Activated CD8-positive, alpha-beta memory T cell treated with anti-CD3 and anti-CD28 coated beads, Interleukin-2, amount 10 ng/mL, durations not matched to agents 7 days and 5 days (primary cell): ENCODE data around the gene PRXL2A. TPM values are rescaled to one million over a fixed set of nuclear protein-coding genes. Genes with fewer than 3 reads are reported as not detected.

Source experiments
- ATAC-seq: fragments of 150-1000 bp; cut with Tn5 transposase; one replicate; pipeline ENCODE4 v1.10.0; 2021; ENCODE audit warnings: moderate library complexity
- CTCF ChIA-PET: fragments of 350-600 bp; sonication (Branson Sonifier 250); formaldehyde crosslinking; loops from one replicate; lab custom pipeline; 2021; ENCODE audit warnings: antibody characterized with exemption; lab: Charles Lee
- DNase-seq: peaks from one replicate; pipeline ENCODE4 v3.0.0-alpha.2; 2020
- H3K27ac Mint-ChIP-seq: one replicate; pipeline ENCODE4 v1.8.0; 2021; ENCODE audit warnings: mild to moderate bottlenecking, mixed read lengths
- H3K27me3 Mint-ChIP-seq: one replicate; pipeline ENCODE4 v1.8.0; 2021; ENCODE audit warnings: mixed read lengths
- H3K36me3 Mint-ChIP-seq: one replicate; pipeline ENCODE4 v1.8.0; 2021; ENCODE audit warnings: mild to moderate bottlenecking, mixed read lengths
- H3K4me1 Mint-ChIP-seq: one replicate; pipeline ENCODE4 v1.8.0; 2021; ENCODE audit warnings: mixed read lengths
- H3K4me3 Mint-ChIP-seq: one replicate; pipeline ENCODE4 v1.8.0; 2021; ENCODE audit warnings: mild to moderate bottlenecking, moderate library complexity, mixed read lengths
- H3K9me3 Mint-ChIP-seq: one replicate; pipeline ENCODE4 v1.8.0; 2022; ENCODE audit warnings: low read depth, mixed read lengths
- total RNA-seq, 2 experiments: library from RNA; stranded (reverse); gene quantifications; one replicate each; pipeline ENCODE4 v1.2.3, GENCODE V29; 2021

Gene PRXL2A
- total RNA-seq, 2 experiments from 2014 or later, result 8.1 to 12.2 TPM

GRCh38 chr10:80397014-80397413 lies 11.3 kb upstream of the PRXL2A start:
- DNase-seq, result no peak
- no peaks in the 10 kb centered on the region for H3K36me3 Mint-ChIP-seq
- H3K4me1 Mint-ChIP-seq, result no peaks in the 10 kb centered on the region
- CTCF ChIA-PET, result interaction anchor here (1.0 to 1.8 kb wide), 4 partner anchors 9 to 114 kb away, joined by 3 to 4 read pairs (median 3); partner anchors contain the start of gene PRXL2A
- peaks cover 8% of the 10 kb centered on the region for H3K27me3 Mint-ChIP-seq
- H3K27ac Mint-ChIP-seq, result no peak overlapping the region
- no peak for ATAC-seq
- H3K9me3 Mint-ChIP-seq, result no peaks in the 10 kb centered on the region
- no peak overlapping the region for H3K4me3 Mint-ChIP-seq

DNA sequence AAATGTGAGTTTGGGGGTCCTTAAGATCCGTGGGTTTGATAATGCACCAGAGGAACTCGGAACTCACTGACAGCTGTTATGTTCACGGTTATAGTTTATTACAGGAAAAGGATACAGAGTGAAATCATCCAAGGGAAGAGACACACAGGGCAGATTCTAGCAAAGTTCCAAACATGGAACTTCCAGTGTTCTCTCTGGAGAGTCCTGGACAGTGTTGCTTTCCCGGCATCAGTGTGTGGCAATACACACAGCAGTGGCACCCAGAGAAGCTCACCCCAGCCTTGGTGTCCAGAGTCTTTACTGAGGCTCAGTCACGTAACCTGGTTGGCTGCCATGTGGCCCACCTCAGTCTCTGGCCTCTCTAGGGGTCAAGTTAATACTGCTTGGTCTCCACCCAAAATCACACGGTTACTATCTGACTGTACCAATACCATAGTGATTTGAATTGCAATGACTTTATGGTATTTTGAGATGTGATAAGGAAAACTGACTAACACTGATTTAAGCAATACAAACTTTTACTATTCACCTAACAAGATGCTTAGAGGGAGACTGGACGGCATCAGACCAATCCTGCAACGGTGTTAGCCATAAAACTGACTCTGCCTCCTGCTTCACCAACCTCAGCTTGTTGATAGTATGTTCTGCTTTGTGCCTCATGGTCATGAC lies 8.1 kb upstream of the PRXL2A start:
- CTCF ChIA-PET, result no interaction called here
- Mint-ChIP-seq H3K4me1 (no peaks in the 10 kb centered on the region), H3K27ac (no peak overlapping the region), H3K4me3 (no peak overlapping the region), H3K9me3 (no peaks in the 10 kb centered on the region), H3K36me3 (no peaks in the 10 kb centered on the region), H3K27me3 (peaks cover 8% of the 10 kb centered on the region)
- ATAC-seq (no peak), DNase-seq (no peak)

DNA sequence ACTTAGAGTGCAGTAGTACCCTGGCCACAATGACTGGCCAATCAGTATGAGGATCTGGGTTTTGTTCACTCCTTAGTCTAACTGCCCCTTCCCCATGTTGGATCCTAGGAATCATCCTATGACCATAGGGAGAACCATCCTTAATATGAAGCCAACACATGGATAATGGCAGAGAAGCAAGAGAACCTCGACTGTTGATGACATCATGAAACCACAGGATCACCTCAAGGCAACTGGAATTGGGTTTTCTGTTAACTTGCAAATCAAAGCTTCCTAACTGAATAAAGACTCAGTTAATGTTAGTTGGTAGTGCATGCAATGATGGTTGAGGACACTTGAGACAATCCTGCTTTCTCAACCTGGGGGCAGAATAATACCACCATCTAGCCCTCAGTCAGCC lies 3.3 kb upstream of the PRXL2A start:
- Mint-ChIP-seq H3K36me3 (no peaks in the 10 kb centered on the region), H3K9me3 (no peaks in the 10 kb centered on the region), H3K27ac (no peak overlapping the region), H3K27me3 (peaks cover 19% of the 10 kb centered on the region), H3K4me3 (no peak overlapping the region), H3K4me1 (peaks cover 6% of the 10 kb centered on the region)
- DNase-seq, result no peak
- CTCF ChIA-PET, result interaction anchor here (0.9 to 1.4 kb wide), 2 partner anchors 27 to 40 kb away, joined by 3 to 6 read pairs; no protein-coding TSS in a partner anchor
- ATAC-seq, result no peak

DNA sequence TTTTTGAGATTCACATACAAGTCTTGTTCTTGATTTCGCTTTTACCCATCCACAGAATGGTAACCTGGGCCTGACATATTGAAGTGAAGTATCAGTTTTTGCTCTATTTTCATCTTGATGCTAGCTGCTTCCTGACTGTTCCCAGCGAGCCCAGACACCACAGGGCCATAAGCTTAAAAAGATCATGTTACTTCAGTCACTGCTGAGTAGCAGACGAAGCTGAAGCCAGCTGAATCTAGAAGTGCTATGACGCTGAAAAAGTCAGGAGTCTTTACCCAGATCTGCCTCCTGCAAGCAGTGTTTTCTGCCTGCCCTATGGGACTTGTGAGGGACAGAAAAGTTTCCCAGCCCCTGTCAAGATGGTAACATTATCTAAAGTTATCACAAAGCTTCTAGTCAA lies 2.7 kb upstream of the PRXL2A start:
- ATAC-seq (no peak), DNase-seq (no peak)
- Mint-ChIP-seq H3K4me3 (no peak overlapping the region), H3K36me3 (no peaks in the 10 kb centered on the region), H3K9me3 (no peaks in the 10 kb centered on the region), H3K4me1 (peaks cover 6% of the 10 kb centered on the region), H3K27ac (no peak overlapping the region), H3K27me3 (peaks cover 19% of the 10 kb centered on the region)
- CTCF ChIA-PET, result interaction anchor here (0.9 to 1.4 kb wide), 2 partner anchors 27 to 39 kb away, joined by 3 to 6 read pairs; no protein-coding TSS in a partner anchor

DNA sequence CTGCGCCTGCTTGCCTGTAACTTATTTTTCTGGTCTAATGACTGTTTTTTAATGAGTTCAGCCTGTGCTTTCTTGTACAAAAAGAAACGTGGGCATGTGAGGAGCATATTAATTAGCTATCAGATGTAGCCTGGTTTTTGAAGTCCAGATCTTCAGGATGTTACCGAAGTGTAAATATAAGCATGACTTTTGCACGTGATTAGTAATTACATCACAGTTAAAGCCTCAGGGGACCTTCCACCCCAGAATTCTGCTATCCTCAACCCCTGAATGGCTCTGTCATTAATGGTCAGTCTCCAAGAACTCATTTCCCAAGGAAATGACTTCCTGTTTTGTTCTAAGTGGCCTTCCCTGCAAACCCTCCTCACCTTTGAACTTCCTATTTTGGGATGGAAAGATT lies 2.1 kb upstream of the PRXL2A start:
- Mint-ChIP-seq H3K4me1 (peaks cover 6% of the 10 kb centered on the region), H3K9me3 (no peaks in the 10 kb centered on the region), H3K36me3 (no peaks in the 10 kb centered on the region), H3K27me3 (peaks cover 19% of the 10 kb centered on the region), H3K4me3 (no peak overlapping the region), H3K27ac (no peak overlapping the region)
- ATAC-seq, result no peak
- CTCF ChIA-PET, result interaction anchor here (0.9 to 1.4 kb wide), 2 partner anchors 28 to 39 kb away, joined by 3 to 6 read pairs; no protein-coding TSS in a partner anchor
- DNase-seq, result no peak

GRCh38 chr10:80407812-80408241 lies 524 bp upstream of the PRXL2A start:
- CTCF ChIA-PET, result interaction anchor here (0.8 to 2.3 kb wide), 12 partner anchors 10 to 516 kb away, joined by 3 to 15 read pairs (median 3); no protein-coding TSS in a partner anchor
- Mint-ChIP-seq H3K27me3 (peaks cover 19% of the 10 kb centered on the region), H3K27ac (no peak overlapping the region), H3K4me1 (peaks cover 10% of the 10 kb centered on the region), H3K36me3 (no peaks in the 10 kb centered on the region), H3K4me3 (peak overlapping the region; percentile 69), H3K9me3 (no peaks in the 10 kb centered on the region)
- ATAC-seq, result peak; percentile 34
- peak; percentile 47 for DNase-seq

- Mint-ChIP-seq H3K9me3 (no peaks in the 10 kb centered on the region), H3K4me1 (peaks cover 11% of the 10 kb centered on the region), H3K36me3 (no peaks in the 10 kb centered on the region), H3K4me3 (peak overlapping the region; percentile 69), H3K27ac (no peak overlapping the region), H3K27me3 (peaks cover 19% of the 10 kb centered on the region)
- ATAC-seq, result no peak
- CTCF ChIA-PET, result interaction anchor here (0.7 to 2.0 kb wide), 3 partner anchors 35 to 255 kb away, joined by 3 to 8 read pairs (median 5); no protein-coding TSS in a partner anchor
- no peak for DNase-seq
These were observed 770 bp downstream of the PRXL2A start for GRCh38 chr10:80409121-80409520.

- DNase-seq (no peak), ATAC-seq (no peak)
- H3K9me3 Mint-ChIP-seq, result no peaks in the 10 kb centered on the region
- peaks cover 11% of the 10 kb centered on the region for H3K4me1 Mint-ChIP-seq
- peaks cover 19% of the 10 kb centered on the region for H3K27me3 Mint-ChIP-seq
- H3K36me3 Mint-ChIP-seq, result no peaks in the 10 kb centered on the region
- H3K27ac Mint-ChIP-seq, result no peak overlapping the region
- CTCF ChIA-PET, result interaction anchor here (0.5 to 2.0 kb wide), 3 partner anchors 34 to 112 kb away, joined by 5 to 8 read pairs (median 5); no protein-coding TSS in a partner anchor
- no peak overlapping the region for H3K4me3 Mint-ChIP-seq
These were observed 1.8 kb downstream of the PRXL2A start for GRCh38 chr10:80410122-80410521.

DNA sequence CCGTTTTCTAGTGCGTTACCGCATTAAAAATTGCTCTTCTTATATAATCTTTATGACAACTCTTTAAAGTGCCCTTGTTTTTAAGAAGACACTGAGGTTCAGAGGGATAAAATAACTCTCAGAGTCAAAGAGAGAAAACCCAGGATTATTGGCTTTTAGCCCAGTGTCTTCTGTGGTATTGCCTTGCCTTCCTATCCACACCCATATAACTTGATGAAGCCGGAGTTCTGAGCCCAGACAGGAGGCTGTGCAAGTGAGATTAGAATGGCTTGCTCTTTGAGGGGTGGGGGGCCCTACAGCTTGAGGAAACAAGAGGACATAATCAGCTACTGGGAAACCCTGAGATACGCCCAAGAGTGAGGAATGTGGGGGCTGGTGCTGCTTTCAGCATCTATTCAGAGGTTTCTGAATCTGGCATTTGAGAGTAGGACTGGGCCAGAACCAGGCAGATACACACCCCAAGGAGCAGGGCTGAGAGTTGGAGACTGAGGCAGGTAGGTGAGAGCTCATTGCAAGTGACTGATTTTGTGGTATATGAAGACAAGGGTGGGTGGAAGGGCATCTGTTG lies 2.3 kb downstream of the PRXL2A start:
- no peak overlapping the region for H3K27ac Mint-ChIP-seq
- DNase-seq, result no peak
- H3K9me3 Mint-ChIP-seq, result no peaks in the 10 kb centered on the region
- no peaks in the 10 kb centered on the region for H3K36me3 Mint-ChIP-seq
- peaks cover 11% of the 10 kb centered on the region for H3K4me1 Mint-ChIP-seq
- no peak for ATAC-seq
- H3K4me3 Mint-ChIP-seq, result no peak overlapping the region
- peaks cover 16% of the 10 kb centered on the region for H3K27me3 Mint-ChIP-seq
- CTCF ChIA-PET, result interaction anchor here (0.5 to 2.0 kb wide), 3 partner anchors 33 to 111 kb away, joined by 3 to 8 read pairs (median 5); no protein-coding TSS in a partner anchor

- Mint-ChIP-seq H3K4me3 (no peak overlapping the region), H3K9me3 (no peaks in the 10 kb centered on the region), H3K36me3 (no peaks in the 10 kb centered on the region), H3K4me1 (peaks cover 11% of the 10 kb centered on the region), H3K27ac (no peak overlapping the region), H3K27me3 (peaks cover 12% of the 10 kb centered on the region)
- ATAC-seq (no peak), DNase-seq (no peak)
- CTCF ChIA-PET, result interaction anchor here (1.1 to 2.0 kb wide), 3 partner anchors 33 to 189 kb away, joined by 3 to 8 read pairs (median 3); no protein-coding TSS in a partner anchor
These were observed 2.9 kb downstream of the PRXL2A start for GRCh38 chr10:80411267-80411668.

GRCh38 chr10:80411681-80412220 lies 3.4 kb downstream of the PRXL2A start:
- ATAC-seq (no peak), DNase-seq (no peak)
- H3K27me3 Mint-ChIP-seq, result peaks cover 8% of the 10 kb centered on the region
- CTCF ChIA-PET, result interaction anchor here (1.1 kb wide), 2 partner anchors 34 to 188 kb away, joined by 3 read pairs; no protein-coding TSS in a partner anchor
- no peak overlapping the region for H3K27ac Mint-ChIP-seq
- no peaks in the 10 kb centered on the region for H3K36me3 Mint-ChIP-seq
- peaks cover 11% of the 10 kb centered on the region for H3K4me1 Mint-ChIP-seq
- no peaks in the 10 kb centered on the region for H3K9me3 Mint-ChIP-seq
- H3K4me3 Mint-ChIP-seq, result no peak overlapping the region

DNA sequence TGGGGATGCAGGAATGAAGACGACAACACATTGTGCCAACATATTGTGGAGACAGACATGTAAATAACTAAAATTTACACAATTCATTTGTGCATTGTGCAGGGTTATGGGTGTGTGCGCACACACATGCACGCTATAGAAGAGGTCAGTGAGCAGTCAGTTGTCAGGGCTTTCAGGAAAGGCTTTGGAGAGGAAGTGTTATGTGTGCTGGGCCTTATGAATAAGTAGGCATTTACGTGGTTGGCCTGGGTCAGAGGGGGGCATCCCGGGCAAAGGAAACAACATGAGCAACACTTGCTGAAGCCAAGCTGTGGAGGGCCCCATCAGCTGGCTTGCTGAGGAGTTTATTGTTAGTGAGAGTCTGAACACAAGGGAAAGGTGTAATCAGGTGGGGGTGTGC lies 4.1 kb downstream of the PRXL2A start:
- H3K36me3 Mint-ChIP-seq, result no peaks in the 10 kb centered on the region
- H3K4me3 Mint-ChIP-seq, result no peak overlapping the region
- peaks cover 5% of the 10 kb centered on the region for H3K27me3 Mint-ChIP-seq
- H3K9me3 Mint-ChIP-seq, result no peaks in the 10 kb centered on the region
- DNase-seq (no peak), ATAC-seq (no peak)
- CTCF ChIA-PET, result no interaction called here
- no peak overlapping the region for H3K27ac Mint-ChIP-seq
- H3K4me1 Mint-ChIP-seq, result peaks cover 10% of the 10 kb centered on the region

DNA sequence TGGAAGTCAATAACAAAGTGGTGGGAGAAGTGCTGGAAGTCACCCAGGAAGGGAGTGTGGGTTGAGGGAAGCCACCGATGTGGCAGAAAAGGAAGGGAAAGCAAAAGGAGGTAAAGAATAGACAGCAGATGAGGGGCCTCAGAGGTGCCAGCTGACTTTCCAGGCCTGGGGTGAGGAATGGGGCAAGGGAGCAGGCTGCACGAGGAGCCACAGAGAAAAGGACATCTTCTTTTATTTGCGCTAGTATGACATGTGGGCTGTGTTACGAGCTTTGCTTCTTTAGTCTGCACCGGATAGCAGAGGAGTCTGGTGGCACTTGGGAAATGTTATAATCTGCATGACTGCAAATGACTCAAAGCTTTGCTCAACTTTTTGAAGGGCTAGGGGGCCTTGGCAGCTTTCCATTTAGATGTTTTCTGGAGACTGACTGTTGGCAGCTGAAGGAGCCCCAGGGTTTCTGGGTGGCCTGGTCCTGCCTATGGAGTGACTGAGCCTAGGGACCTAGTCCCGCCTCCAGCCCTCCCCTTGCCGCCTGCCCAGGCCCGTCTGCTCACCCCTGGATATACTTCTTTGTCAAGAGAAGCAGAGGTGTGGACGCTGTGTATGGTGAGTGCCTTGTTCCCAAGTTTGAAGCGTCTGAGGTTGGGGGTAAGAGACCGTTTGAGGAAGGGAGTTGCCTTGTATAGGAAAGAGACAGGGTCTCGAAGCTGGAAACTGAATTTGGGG lies 5.1 kb downstream of the PRXL2A start:
- CTCF ChIA-PET, result no interaction called here
- Mint-ChIP-seq H3K36me3 (no peaks in the 10 kb centered on the region), H3K4me1 (peaks cover 7% of the 10 kb centered on the region), H3K27me3 (peaks cover 2% of the 10 kb centered on the region), H3K4me3 (no peak overlapping the region), H3K27ac (no peak overlapping the region), H3K9me3 (no peaks in the 10 kb centered on the region)
- ATAC-seq (no peak), DNase-seq (no peak)
